NCI-H187 (cell line): Measurements from ENCODE around the gene DUSP3.

Source experiments
- DNase-seq, 2 experiments: peaks; one replicate each; lab custom pipeline; 2025; lab: John Stamatoyannopoulos, UW

Gene DUSP3

DNA sequence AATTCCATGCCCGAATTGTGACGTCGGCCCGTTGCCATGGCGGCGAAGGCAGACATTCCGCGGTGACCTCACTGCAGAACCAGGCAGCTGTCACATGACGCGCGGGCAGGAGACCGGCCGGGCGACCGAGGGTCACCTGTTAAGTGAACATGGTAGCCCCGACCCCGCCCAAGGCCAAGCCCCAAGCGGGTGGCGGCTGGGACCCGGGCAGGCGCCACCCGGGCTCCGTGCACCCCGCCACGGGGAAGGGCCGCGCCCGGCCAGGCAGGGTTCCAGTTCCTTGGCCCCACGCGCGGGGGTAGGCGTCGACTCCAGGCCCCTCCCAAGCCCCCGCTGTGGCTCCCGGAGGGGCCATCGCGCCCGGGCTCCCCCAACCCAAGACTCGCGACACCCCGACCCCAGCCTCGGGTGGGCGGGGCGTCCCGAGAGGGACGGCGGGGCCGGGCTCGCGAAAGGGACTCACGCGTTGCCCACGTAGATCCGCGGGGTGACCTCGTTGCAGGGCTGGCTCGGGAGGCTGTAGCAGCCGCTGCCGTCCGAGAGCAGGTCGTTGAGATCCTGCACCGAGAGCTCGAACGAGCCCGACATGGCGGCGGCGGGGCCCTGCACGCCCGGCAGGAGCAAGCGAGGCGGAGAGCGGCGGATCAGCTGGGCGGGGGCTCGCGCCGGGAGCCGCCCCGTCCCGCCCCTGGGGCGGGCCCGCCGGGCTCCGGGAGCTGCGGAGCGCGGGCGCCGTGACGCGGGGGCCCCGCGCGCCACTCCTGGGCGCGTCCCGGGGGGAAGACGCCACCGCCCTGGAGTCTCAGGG lies at the start of gene DUSP3:
Gene DUSP3, minus strand, starts transcription at position 641 of the 808 bp plus-strand sequence. Its CDS starts 53 bp downstream, at position 588.
- DNase-seq, result peak in 1 of 2 experiments; percentile 70

- no peak for DNase-seq
Observed at GRCh38 chr17:43827596-43827995, 48.8 kb upstream of the DUSP3 start.

- no peak for DNase-seq
Observed at GRCh38 chr17:43826206-43826605, 47.4 kb upstream of the DUSP3 start.

GRCh38 chr17:43825567-43825966 lies 46.8 kb upstream of the DUSP3 start:
- DNase-seq, result no peak

- no peak for DNase-seq
Observed at GRCh38 chr17:43823350-43824084, 44.7 kb upstream of the DUSP3 start.

DNA sequence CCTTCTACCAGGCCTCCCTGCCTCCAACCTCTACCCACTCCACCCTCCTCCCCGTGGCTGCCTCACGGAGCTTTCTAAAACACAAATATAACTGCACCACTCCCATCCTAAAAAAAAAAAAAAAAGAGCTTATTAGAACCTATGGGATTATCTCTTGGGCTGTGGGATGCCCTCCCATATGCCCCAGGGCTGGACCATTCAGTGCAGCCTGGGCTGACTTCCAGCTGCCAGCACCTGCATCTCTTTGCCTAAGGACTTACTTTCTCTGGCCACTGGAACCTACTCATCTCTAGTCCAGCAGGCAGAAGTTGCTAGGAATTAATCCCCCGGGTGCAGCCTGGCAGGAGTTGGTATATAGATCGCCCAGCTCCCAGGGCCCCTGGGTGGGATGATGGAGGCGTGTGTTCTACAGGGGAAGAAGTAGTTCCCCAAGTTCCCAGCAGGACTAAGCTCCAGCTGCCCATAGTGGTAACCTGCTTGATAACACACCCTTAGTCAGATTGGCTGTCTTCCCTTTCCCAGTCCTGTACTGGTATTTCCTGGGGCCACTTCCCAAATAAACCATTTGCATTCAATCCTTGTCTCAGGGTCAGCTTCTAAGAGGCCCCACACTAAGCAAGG lies 43.9 kb upstream of the DUSP3 start:
- DNase-seq, result no peak

DNA sequence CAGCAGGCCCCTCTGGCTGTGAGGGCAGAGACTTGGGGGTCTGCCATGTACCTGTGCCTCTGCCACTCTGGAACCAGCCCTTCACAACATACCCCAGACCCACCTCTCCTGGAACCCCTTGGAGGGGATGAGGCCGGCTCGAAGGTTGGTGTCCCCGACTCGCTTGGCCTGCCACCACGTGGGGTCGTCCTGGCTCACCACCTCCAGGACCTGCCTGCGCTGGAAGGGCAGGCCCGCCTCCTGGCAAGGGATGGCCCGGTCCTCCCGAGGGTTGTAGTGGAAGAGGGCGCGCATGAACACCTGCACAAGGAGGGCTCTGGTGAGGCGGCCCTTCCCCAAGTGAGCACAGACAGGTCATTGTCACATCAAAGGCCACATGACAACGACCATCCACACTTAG lies 42.0 kb upstream of the DUSP3 start:
- no peak for DNase-seq

- no peak for DNase-seq
Observed at GRCh38 chr17:43818966-43819365, 40.2 kb upstream of the DUSP3 start.

GRCh38 chr17:43817826-43818225 lies 39.0 kb upstream of the DUSP3 start:
- no peak for DNase-seq

- no peak for DNase-seq
Observed at GRCh38 chr17:43816336-43817320, 37.9 kb upstream of the DUSP3 start.

DNA sequence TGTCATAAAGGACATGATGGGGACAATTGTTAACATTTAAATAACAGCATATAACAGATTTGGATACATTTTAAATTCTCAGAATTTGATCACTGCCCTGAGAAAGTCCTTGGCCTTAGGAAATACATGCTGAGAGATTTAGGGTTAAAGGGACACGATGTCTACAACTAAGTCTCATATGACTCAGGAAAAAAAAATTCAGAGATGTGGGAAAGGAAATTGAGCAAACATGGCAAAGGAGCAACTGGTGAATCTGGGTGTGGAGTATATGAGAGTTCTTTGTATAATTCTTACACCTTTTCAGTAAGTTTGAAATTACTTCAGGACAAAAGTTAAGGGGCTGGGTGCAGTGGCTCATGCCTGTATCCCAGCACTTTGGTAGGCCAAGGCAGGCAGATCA lies 35.9 kb upstream of the DUSP3 start:
- DNase-seq, result no peak

- DNase-seq, result no peak
Observed at GRCh38 chr17:43814026-43814425, 35.2 kb upstream of the DUSP3 start.

GRCh38 chr17:43813386-43813785 lies 34.6 kb upstream of the DUSP3 start:
- no peak for DNase-seq

GRCh38 chr17:43812396-43813265 lies 33.9 kb upstream of the DUSP3 start:
- DNase-seq, result no peak

- no peak for DNase-seq
Observed at GRCh38 chr17:43810823-43811222, 32.0 kb upstream of the DUSP3 start.

DNA sequence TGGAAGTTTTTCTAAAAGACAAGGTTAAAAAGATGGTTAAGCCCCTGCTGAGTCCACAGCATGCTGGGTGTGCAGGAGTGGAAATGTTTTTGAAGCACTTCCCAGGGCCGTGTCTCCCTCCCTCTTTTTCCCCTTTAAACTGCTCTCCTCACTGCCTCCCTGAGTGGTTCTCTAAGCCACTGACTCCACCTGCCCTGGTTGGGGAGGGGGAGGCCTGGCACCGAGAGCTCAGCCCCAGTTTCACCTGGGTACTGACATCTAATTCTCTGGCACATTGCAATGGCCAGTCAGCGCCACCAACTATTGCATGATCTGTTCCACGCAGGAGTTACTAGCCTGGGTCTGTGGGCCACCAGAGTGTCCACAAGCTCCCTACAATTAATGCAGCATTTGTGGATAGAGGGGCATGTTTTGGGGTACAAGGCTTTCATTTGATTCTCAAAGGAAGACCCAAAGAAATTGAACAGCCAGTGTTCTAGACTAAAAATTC lies 31.5 kb upstream of the DUSP3 start:
- peak in 1 of 2 experiments; percentile 17 for DNase-seq

GRCh38 chr17:43809121-43809520 lies 30.3 kb upstream of the DUSP3 start:
- DNase-seq, result no peak

GRCh38 chr17:43808076-43808475 lies 29.3 kb upstream of the DUSP3 start:
- DNase-seq, result no peak

DNA sequence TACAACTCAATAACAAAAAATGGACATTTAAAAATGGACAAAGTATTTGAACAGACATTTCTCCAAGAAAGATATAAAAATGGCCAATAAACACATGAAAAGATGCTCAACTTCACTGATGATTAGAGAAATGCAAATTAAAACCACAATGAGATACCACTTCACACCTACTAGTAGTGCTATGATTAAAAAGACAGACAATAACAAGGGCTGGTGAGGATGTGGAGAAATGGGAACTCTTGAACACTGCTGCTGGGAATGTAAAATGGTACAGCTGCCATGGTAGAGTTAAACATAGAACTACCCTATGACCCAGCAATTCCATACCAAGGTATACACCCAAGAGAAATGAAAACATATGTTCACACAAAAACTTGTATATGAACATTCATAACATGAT lies 26.3 kb upstream of the DUSP3 start:
- no peak for DNase-seq

DNA sequence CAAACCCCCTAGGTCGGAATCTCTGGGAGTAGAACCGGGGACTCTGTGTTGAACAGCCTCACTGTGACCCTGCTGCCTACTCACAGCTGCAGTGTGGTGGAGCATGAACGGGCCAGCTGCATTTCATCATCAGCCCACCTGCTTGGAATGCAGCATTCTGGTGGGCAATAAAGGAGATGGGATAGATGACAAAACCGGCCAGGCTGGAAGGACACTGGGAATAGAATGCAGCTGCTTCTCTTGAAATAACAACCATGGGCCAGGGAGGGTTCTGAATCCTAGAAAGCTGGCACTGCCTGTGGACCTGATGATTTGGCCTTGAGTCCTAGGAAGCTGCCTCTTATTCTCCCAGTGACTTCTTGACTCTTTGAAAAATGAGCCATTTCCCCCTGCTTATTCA lies 25.0 kb upstream of the DUSP3 start:
- DNase-seq, result no peak

- no peak for DNase-seq
Observed at GRCh38 chr17:43801844-43802243, 23.1 kb upstream of the DUSP3 start.
